ENCODE measurements around the gene PHC3.

The PHC3 gene

DNA sequence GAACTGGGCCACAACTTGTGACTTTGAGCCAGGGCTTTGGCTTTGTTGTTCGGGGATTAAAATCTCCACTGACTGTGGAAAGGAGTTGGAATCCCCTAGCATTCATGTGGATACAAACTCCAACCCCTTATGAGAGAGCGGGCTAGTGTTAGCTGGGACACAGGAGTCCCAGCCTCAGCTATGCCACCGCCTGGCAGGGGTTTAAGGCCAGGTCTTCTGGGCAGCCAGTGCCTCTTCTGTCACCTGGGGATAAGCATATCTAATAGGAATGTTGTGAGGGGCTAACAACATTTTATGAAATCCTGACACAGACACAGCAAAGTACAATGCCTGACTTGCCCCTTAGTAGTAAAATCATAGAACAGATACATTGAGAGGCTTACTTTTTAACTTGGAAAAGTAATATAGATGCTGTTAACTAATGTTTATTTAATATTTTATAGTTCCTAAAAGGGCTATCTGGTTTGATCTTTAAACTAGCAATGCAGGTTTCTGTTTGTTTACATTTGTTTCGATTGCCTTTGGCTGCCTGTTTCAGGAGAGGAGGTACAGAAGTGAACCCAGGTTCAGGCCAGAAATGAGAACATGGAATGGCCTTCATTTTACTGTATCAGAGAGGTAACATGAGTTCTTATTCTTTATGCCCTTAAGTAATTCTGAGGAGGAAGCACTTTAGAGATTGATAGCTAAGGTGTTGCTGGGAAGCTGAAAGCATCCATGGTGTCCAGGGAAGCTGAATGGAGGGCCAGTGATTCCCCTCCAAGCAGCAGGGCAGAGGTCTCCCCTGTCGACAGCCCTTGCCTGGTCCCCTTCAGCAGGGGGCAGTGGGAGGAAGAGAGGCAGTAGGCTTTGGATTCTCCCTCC, 135.0 kb downstream of the PHC3 start:
- no peak for DNase-seq (ENCODE audit: low read depth in 1 of 2, low spot score in 1 of 2)

DNA sequence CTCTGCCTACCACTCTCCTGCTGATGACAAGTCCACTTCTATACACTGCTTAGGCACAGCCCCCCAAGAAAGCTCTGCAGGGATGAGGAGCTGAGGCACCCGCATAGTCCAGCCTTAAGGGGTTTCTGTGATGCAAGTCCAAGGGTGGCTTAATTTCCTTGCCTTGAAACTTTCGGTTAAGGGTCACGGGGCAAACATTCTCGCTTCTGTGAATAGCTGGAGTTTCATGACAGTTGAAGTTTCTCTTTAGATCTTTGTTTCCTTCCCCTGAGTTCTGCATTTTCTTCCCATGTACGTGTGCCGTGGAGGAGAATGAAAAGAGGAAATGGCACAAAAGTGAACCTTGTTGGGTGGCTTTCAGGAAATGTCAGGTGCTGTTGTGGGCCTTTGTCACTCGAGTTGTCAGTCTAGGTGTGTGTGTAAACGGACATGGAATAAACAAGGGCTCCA, 136.7 kb downstream of the PHC3 start:
- DNase-seq (ENCODE audit: low read depth in 1 of 2, low spot score in 1 of 2): no peak

DNA sequence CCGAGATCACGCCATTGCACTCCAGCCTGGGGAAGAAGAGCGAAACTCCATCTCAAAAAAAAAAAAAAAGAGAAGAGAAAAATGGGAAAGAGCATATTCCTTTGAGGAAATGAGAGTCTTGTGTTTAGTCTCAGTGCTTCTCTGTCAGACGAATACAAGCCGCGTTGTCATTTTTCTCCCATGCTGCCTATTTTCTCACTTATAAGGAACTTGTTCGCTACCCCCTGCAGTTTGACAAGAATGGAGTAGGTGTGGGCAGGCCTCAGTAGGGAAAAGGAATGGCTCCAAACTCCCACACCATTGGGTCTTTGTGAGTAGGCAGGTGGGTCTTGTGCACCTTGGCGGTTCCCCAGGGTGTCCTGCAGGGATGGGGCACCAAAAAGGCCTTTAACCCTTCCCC, 137.3 kb downstream of the PHC3 start:
- no peak for DNase-seq (ENCODE audit: low read depth in 1 of 2, low spot score in 1 of 2)

DNA sequence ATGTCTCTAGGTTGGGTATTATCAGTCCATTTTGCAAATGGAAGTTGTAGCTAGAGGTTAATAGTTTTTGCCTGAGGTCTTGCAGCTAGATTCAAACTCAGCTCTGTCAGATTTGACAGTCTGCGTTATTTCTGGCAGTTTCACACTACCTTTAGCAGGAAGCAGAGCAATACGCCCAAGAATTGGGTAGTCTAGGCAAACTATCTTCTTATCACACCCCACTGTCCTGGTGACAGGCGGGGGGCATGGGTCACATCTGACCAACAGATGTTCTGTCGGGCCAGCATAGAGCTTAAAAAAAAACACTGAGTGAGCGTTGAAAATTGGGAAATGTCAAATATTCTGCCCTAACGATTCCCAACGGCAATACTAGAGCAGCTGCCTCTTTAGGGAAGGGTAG, 138.0 kb downstream of the PHC3 start:
- DNase-seq (ENCODE audit: low read depth in 1 of 2, low spot score in 1 of 2): no peak

DNA sequence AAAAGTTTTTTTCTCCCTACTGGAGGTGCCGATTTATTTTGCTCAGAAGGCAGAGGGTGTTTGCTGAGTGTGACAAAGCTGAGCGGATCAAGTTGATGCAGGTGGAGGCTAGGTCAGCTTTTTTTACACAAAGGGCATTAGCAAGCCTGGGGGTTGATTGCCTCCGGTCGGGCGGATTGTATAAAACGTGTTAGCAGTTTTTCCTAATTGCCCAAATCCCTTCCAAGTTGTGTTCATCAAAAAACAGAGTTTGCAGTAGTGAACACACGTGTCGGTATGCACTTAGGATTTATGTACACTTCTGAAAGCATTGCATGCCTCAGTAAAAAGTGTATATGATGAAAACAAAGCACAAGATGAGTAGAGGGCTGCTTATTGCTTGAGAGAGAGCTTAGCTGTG, 141.1 kb downstream of the PHC3 start:
- no peak for DNase-seq (ENCODE audit: low read depth in 1 of 2, low spot score in 1 of 2)

DNA sequence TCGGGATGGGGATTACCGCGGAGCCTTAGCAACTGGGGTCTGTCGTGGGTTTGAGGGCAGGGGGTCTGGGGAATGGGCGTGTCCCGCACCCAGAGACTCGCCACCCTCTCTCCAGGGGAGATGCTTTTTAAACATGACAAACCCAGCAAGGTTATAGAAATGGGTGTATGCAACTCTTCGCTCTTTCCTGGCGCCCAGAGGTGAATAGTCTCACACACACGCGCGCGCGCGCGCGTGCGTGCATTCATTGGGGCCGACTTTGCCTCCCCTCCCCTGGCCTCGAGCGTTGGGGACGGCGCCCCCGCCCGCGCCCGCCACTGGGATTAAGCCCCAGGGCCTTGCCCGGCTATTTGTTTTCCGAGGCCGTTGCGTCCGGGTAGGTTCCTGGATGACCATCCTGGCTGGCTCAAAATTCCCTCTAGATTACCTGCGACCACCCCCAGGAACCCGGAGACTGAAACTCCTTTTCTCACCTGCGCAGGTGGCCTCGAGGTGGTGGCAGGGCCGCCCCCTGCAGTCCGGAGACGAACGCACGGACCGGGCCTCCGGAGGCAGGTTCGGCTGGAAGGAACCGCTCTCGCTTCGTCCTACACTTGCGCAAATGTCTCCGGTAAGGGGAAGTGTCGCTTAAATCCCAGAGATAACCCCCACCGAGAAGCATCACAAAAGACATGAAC, 143.0 kb downstream of the PHC3 start:
- no peak for DNase-seq (ENCODE audit: low read depth in 1 of 2, low spot score in 1 of 2)

All from activated T-helper 1 cell treated with anti-CD3 and anti-CD28 coated beads, Interleukin-2, amount 50 U/mL, for 16 hours (primary cell).